ENCODE results near the gene AHNAK.

DNA sequence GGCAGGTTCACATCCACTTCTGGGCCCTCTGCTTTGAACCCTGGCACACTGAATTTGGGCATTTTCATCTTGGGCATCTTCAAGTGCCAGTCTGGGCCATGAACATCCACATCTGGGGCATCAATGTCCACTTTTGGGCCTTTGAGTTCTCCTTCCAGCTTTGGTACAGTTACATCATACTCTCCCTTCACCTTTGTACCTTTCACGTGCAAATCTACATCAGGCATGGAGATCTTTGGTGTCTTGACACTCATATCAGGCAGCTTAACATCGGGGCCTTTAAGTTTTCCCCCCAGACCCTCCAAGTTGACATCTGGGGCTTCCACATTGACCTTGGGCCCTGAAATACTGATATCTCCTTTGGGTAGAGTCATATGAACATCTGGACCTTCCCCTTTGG is 14.5 kb downstream of the AHNAK start:
- TF ChIP-seq POLR2A (IDR thresholded peaks at IDR 0.05; ENCODE audit: extremely low read depth, insufficient read length) (no peak), MYC (IDR thresholded peaks at IDR 0.05; ENCODE audit: low read depth, low read length) (no peak)
- TF ChIP-seq, protein P1, sequence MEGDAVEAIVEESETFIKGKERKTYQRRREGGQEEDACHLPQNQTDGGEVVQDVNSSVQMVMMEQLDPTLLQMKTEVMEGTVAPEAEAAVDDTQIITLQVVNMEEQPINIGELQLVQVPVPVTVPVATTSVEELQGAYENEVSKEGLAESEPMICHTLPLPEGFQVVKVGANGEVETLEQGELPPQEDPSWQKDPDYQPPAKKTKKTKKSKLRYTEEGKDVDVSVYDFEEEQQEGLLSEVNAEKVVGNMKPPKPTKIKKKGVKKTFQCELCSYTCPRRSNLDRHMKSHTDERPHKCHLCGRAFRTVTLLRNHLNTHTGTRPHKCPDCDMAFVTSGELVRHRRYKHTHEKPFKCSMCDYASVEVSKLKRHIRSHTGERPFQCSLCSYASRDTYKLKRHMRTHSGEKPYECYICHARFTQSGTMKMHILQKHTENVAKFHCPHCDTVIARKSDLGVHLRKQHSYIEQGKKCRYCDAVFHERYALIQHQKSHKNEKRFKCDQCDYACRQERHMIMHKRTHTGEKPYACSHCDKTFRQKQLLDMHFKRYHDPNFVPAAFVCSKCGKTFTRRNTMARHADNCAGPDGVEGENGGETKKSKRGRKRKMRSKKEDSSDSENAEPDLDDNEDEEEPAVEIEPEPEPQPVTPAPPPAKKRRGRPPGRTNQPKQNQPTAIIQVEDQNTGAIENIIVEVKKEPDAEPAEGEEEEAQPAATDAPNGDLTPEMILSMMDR (IDR thresholded peaks at IDR 0.05; ENCODE audit: low read depth, low read length), result no peak
